Measurements from ENCODE around the gene ZMAT3.

ZMAT3 gene

GRCh38 chr3:179108086-179108485, 36.5 kb upstream of the ZMAT3 start:
- TF ChIP-seq GABPA (IDR thresholded peaks at IDR 0.05; ENCODE audit: low read depth) (no peak), CTCF (IDR thresholded peaks at IDR 0.05; ENCODE audit: insufficient read depth, low read length) (no peak), POLR2AphosphoS5 (IDR thresholded peaks at IDR 0.05; ENCODE audit: low read depth) (no peak), SPI1 (IDR thresholded peaks at IDR 0.05; ENCODE audit: borderline replicate concordance, low read depth) (no peak), REST (IDR thresholded peaks at IDR 0.05; ENCODE audit: insufficient replicate concordance, low read depth) (no peak)
- no peak for DNase-seq (ENCODE audit: low read depth in 1 of 2, low spot score in 1 of 2)
- Histone ChIP-seq H3K27ac (replicated peaks) (no peak overlapping the region), H3K4me3 (replicated peaks; ENCODE audit: insufficient read depth, low read length) (no peak overlapping the region), H3K27me3 (ENCODE audit: insufficient read depth, poor library complexity, severe bottlenecking) (no peaks in the 10 kb centered on the region)

- no peaks in the 10 kb centered on the region for H3K27me3 ChIP-seq (ENCODE audit: insufficient read depth, poor library complexity, severe bottlenecking)
- no peak overlapping the region for H3K27ac ChIP-seq (replicated peaks)
- no peak overlapping the region for H3K4me3 ChIP-seq (replicated peaks; ENCODE audit: insufficient read depth, low read length)
- no peak for TF ChIP-seq POLR2AphosphoS5 (IDR thresholded peaks at IDR 0.05; ENCODE audit: low read depth)
- no peak for TF ChIP-seq GABPA (IDR thresholded peaks at IDR 0.05; ENCODE audit: low read depth)
- no peak for TF ChIP-seq REST (IDR thresholded peaks at IDR 0.05; ENCODE audit: insufficient replicate concordance, low read depth)
- no peak for TF ChIP-seq CTCF (IDR thresholded peaks at IDR 0.05; ENCODE audit: insufficient read depth, low read length)
- no peak for TF ChIP-seq SPI1 (IDR thresholded peaks at IDR 0.05; ENCODE audit: borderline replicate concordance, low read depth)
- no peak for DNase-seq (ENCODE audit: low read depth in 1 of 2, low spot score in 1 of 2)
Observed at GRCh38 chr3:179107617-179108016, 36.0 kb upstream of the ZMAT3 start.

- no peak for DNase-seq (ENCODE audit: low read depth in 1 of 2, low spot score in 1 of 2)
- H3K27ac ChIP-seq (replicated peaks) = no peak overlapping the region
- no peak overlapping the region for H3K4me3 ChIP-seq (replicated peaks; ENCODE audit: insufficient read depth, low read length)
- H3K27me3 ChIP-seq (ENCODE audit: insufficient read depth, poor library complexity, severe bottlenecking) = no peaks in the 10 kb centered on the region
- TF ChIP-seq CTCF (IDR thresholded peaks at IDR 0.05; ENCODE audit: insufficient read depth, low read length) = no peak
- TF ChIP-seq GABPA (IDR thresholded peaks at IDR 0.05; ENCODE audit: low read depth) = no peak
- TF ChIP-seq SPI1 (IDR thresholded peaks at IDR 0.05; ENCODE audit: borderline replicate concordance, low read depth) = no peak
- TF ChIP-seq POLR2AphosphoS5 (IDR thresholded peaks at IDR 0.05; ENCODE audit: low read depth) = no peak
- TF ChIP-seq REST (IDR thresholded peaks at IDR 0.05; ENCODE audit: insufficient replicate concordance, low read depth) = no peak
Observed at GRCh38 chr3:179105881-179106280, 34.3 kb upstream of the ZMAT3 start.
